Heart right ventricle (tissue), 16 donors: Measurements from ENCODE around the gene URAD. TPM values are rescaled to one million over a fixed set of nuclear protein-coding genes. Genes with fewer than 3 reads are reported as not detected.
"Not testable (repeated sequence)": the region's sequence is repeated elsewhere in the genome, so short reads cannot be mapped to it uniquely, and the experiment has no call there.

Experiments
- ATAC-seq, 8 donors: fragments of 200-7000 bp; cut with Tn5 transposase; one replicate each; pipeline ENCODE4 v1.9.1; 2020; ENCODE audit warnings: mild to moderate bottlenecking in 8 of 8, moderate library complexity in 8 of 8, moderate number of reproducible peaks in 1 of 8
- DNase-seq, 2 donors: peaks; one replicate each; pipeline ENCODE4 v3.0.0-alpha.2; 2020
- H3K27ac ChIP-seq, 10 donors: fragments of 200-600 bp; sonication (generic) in 2 of 10; one replicate each; pipeline versions ENCODE4 v1.5.0 to v1.8.0; 2020 to 2022; ENCODE audit warnings: mild to moderate bottlenecking in 3 of 10
- H3K27me3 ChIP-seq, 7 donors: fragments of 200-600 bp; one replicate each; pipeline ENCODE4 v1.8.0; 2021 to 2022; ENCODE audit warnings: mild to moderate bottlenecking in 2 of 7
- H3K36me3 ChIP-seq, 9 donors: fragments of 200-600 bp; sonication (generic) in 1 of 9; one replicate each; pipeline versions ENCODE4 v1.5.0 to v1.8.0; 2020 to 2022; ENCODE audit warnings: mild to moderate bottlenecking in 2 of 9
- H3K4me1 ChIP-seq, 9 donors: fragments of 200-600 bp; sonication (generic) in 1 of 9; one replicate each; pipeline versions ENCODE4 v1.5.0 to v1.8.0; 2020 to 2022; ENCODE audit warnings: mild to moderate bottlenecking in 4 of 9
- H3K4me3 ChIP-seq, 10 donors: fragments of 200-600 bp; sonication (generic) in 2 of 10; one replicate each; pipeline versions ENCODE4 v1.5.0 to v1.8.0; 2020 to 2022; ENCODE audit warnings: mild to moderate bottlenecking in 7 of 10, moderate library complexity in 2 of 10
- H3K9me3 ChIP-seq, 11 donors: fragments of 200-600 bp in 10 of 11; sonication (generic) in 2 of 11; one replicate each; pipeline versions ENCODE4 v1.5.0 to v1.8.0; 2013 to 2022; ENCODE audit warnings: mild to moderate bottlenecking in 2 of 11, control low read depth in 1 of 11, moderate library complexity in 1 of 11
- WGBS, 2 donors: extraction: QIAGEN DNeasy Blood & Tissue Kit; methylation state at CpG; one replicate each; pipeline ENCODE4 v1.1.7; 2013; ENCODE audit warnings: inconsistent platforms in 1 of 2; 5-methylcytosine and 5-hydroxymethylcytosine counted together
- intact Hi-C, 10 donors: fragments of 100-400 bp; cut with DNase I; formaldehyde crosslinking; loops; one replicate each; pipeline versions ENCODE4 v1.11.1 to v1.14.2; 2022
- long read RNA-seq, 3 donors: library from polyadenylated mRNA; unstranded; transcript quantifications; one replicate each; pipeline ENCODE4 v2.0.0, GENCODE V29; 2020 to 2021
- polyA plus RNA-seq, 2 donors: library from polyadenylated mRNA; stranded (reverse); fragments of 200-250 nt; gene quantifications; one replicate each; pipeline ENCODE4 v1.2.3, GENCODE V29; 2013
- total RNA-seq, 10 donors: library from RNA; stranded (reverse); fragmentation: NEBNext Ultra II Directional in 3 of 10; extraction: Animal tissue kit (Norgen Biotek cat#: 25700) in 3 of 10; gene quantifications; one replicate each; pipeline versions ENCODE4 v1.2.1 to v1.2.4, GENCODE V29; 2021 to 2023
- TF ChIP-seq, protein P1 (sequence below), 9 donors: fragments of 200-600 bp; sonication (generic) in 2 of 9; IDR thresholded peaks; one replicate each; pipeline versions ENCODE4 v1.5.0 to v1.8.0; 2021 to 2022; ENCODE audit warnings: antibody characterized with exemption in 9 of 9, mild to moderate bottlenecking in 5 of 9, moderate library complexity in 1 of 9
- donor health status: Arrhythmogenic right ventricular cardiomyopathy.
- donor health status: ischemic (EF 13 %, LVEDD 7.1; RV severe dilation, severe dysfunction).
- donor health status: healthy with polysubstance abuse.
- donor health status: DM: no; HTN: yes; CAD: no.
- donor health status: DM: no; HTN: no; CAD: no.
- donor health status: ischemic (EF 25% LVEDD 6.9; RV normal size, moderate dysfunction).
- donor health status: ischemic (EF 25% LVEDD 5.7; RV mildly dilated, moderate dysfunction).
- donor health status: healthy.
- donor health status: DM: yes; HTN: yes; CAD: no.
- donor health status: Ischemic cardiomyopathy.
- donor health status: ischemic (EF 35%, LVEDD 5.7; RV mildly dilated, moderate dysfunction).
- donor health status: nonischemic (EF 11% LVEDD 7.7; RV severe dilation, severe dysfunction).
- donor health status: DM: yes; HTN: yes; CAD: no.
- donor health status: PGD.
- donor health status: ischemic (EF 29% LVEDD 5.4; RV normal size, mild dysfunction).
- donor health status: nonischemic (EF 23%, LVEDD 6.1; RV moderate dilation, normal function).

The URAD gene, protein sequence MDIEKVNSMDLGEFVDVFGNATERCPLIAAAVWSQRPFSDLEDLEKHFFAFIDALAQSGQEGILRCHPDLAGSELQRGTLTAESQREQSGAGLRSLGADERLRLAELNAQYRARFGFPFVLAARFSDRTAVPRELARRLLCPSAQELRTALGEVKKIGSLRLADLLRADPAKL
- not detected for total RNA-seq
- under 1 TPM in 1 of 2 donors, not detected in 1; 0.07 TPM for polyA plus RNA-seq
- long read RNA-seq, donor 1 = 0 reads
- long read RNA-seq, donor 2 = 0 reads
- long read RNA-seq, donor 3 = 0 reads

DNA sequence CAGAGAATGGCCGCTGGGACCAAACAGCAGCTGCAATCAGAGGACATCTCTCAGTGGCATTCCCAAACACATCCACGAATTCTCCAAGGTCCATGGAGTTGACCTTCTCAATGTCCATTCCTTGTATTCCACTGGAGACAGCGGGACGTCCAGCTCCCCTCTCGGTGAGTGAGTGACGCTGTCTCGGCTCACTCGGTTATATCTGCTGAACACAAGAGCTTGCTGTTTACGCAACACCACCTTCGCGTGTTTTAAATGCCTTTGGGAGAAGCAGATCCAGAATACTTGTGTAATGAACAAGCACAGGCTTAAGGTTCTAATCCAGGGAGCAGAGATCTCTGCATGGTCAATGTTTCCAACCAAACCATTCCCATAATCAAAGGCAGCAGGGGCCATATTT, at the start of gene URAD:
TSS of gene URAD (minus strand) at position 174 of the 400 bp plus-strand sequence. CDS start at position 118, 56 bp downstream.
- no peak for DNase-seq
- H3K27me3 ChIP-seq = peaks cover 0 to 68% (median 49%) of the 10 kb centered on the region in 7 donors
- H3K4me1 ChIP-seq = no peaks in the 10 kb centered on the region
- no peak within 1 kb of the TSS for H3K27ac ChIP-seq
- no peak within 1 kb of the TSS for H3K4me3 ChIP-seq
- no peaks in the 10 kb centered on the region for H3K9me3 ChIP-seq
- no peak for ATAC-seq
- 69 to 77% methylated on average over 11 of the region's 11 CpGs for WGBS, 2 donors
- intact Hi-C loops = loop anchor here in 8 of 10 donors (10.0 kb wide), 5 partner anchors 154 to 1044 kb away; no protein-coding TSS in a partner anchor
- TF ChIP-seq, protein P1, sequence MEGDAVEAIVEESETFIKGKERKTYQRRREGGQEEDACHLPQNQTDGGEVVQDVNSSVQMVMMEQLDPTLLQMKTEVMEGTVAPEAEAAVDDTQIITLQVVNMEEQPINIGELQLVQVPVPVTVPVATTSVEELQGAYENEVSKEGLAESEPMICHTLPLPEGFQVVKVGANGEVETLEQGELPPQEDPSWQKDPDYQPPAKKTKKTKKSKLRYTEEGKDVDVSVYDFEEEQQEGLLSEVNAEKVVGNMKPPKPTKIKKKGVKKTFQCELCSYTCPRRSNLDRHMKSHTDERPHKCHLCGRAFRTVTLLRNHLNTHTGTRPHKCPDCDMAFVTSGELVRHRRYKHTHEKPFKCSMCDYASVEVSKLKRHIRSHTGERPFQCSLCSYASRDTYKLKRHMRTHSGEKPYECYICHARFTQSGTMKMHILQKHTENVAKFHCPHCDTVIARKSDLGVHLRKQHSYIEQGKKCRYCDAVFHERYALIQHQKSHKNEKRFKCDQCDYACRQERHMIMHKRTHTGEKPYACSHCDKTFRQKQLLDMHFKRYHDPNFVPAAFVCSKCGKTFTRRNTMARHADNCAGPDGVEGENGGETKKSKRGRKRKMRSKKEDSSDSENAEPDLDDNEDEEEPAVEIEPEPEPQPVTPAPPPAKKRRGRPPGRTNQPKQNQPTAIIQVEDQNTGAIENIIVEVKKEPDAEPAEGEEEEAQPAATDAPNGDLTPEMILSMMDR (IDR thresholded peaks at IDR 0.05) = no peak
- no peaks in the 10 kb centered on the region for H3K36me3 ChIP-seq

DNA sequence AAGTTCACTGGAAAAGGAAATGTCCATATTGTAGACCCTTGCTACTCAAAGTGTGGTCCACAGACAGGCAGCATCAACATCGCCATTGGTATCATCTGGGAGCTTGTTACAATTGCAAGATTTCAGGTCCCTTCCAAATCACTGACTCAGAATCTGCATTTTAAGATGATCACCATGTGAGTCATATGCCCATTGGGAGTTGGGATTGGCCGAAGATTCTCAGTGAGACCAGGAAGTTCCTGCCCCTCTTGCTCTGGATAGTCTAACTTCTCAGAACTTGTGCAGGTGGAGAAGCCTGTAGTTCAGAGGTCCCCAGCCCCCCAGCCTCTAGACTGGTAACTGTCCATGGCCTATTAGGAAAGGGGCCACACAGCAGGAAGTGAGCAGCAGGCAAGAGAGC, 48.9 kb upstream of the URAD start:
- H3K4me1 ChIP-seq = peaks cover 0 to 20% (median 0%) of the 10 kb centered on the region in 9 donors
- ATAC-seq (no peak), DNase-seq (no peak)
- no peak overlapping the region for H3K4me3 ChIP-seq
- intact Hi-C loops = no loop called here
- no peaks in the 10 kb centered on the region for H3K9me3 ChIP-seq
- no peak overlapping the region for H3K27ac ChIP-seq
- WGBS, 2 donors = 54 to 71% methylated on average over 2 of the region's 2 CpGs
- TF ChIP-seq, protein P1 (IDR thresholded peaks at IDR 0.05) = no peak
- H3K36me3 ChIP-seq = no peaks in the 10 kb centered on the region
- peaks cover 0 to 27% (median 4%) of the 10 kb centered on the region in 7 donors for H3K27me3 ChIP-seq

DNA sequence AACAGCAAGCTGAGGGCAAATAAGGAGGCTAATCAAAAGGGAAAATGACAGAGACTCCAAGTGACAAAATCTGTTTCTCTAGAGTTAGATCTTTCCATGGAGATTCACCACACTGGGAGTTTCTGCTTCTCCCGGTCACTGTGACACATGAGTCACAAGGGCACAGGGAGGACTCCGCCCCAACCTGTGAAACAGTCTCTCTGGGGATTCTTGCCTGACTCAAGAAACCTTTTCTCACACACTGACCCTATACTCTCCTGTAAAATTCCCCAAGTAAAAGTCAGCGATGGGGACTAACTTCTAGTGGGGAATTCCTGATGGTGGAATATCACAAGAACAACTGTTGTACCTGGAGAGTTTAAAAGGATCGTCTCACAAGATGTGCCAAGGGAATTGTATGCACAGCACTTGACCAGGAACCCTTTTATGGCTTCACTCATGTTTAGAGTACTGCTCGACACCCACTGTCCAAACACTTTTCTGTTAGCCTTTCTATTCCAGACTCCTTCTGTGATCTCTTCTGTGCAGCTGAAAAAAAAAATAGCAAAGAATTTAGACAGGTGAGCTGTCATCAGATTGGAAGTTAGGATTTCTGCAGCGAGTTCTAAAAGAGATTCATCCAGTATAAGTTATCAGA, 46.8 kb upstream of the URAD start:
- ATAC-seq = no peak
- no peak overlapping the region for H3K4me3 ChIP-seq
- no peaks in the 10 kb centered on the region for H3K9me3 ChIP-seq
- H3K27ac ChIP-seq = no peak overlapping the region
- no peaks in the 10 kb centered on the region for H3K36me3 ChIP-seq
- 58 to 66% methylated on average over 6 of the region's 6 CpGs for WGBS, 2 donors
- no peak for DNase-seq
- TF ChIP-seq, protein P1 (IDR thresholded peaks at IDR 0.05) = no peak
- peaks cover 0 to 31% (median 4%) of the 10 kb centered on the region in 7 donors for H3K27me3 ChIP-seq
- intact Hi-C loops = no loop called here
- peaks cover 0 to 20% (median 0%) of the 10 kb centered on the region in 9 donors for H3K4me1 ChIP-seq

DNA sequence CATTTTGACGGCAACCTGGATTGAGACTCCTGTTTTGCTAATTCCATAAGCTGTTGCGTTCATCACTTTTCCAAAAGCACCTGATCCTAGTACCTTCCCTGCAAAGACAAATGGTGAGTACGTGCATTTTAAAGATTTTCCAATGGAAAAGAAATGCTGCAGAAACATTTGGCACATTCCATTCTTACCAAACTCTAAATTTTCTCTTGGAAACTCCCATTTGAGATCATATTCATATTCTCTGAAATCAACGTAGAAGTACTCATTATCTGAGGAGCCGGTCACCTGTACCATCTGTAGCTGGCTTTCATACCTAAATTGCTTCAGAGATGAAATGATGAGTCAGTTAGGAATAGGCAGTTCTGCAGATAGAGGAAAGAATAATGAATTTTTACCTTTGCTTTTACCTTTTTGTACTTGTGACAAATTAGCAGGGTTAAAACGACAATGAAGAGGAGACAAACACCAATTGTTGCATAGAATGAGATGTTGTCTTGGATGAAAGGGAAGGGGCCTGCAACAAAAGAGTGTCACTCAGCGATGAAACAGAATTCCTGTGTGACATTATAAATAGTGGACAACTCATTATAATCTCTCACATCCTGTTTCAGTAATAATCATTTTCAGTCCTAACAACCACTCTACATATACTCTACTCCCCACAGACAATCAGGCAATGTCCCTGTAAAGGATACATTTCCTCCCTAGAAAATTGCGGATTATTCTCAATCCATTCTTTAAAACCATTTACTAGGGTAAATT, 45.6 kb upstream of the URAD start:
- intact Hi-C loops = no loop called here
- TF ChIP-seq, protein P1 (IDR thresholded peaks at IDR 0.05) = no peak
- WGBS, 2 donors = 85 to 87% methylated on average over 8 of the region's 8 CpGs

DNA sequence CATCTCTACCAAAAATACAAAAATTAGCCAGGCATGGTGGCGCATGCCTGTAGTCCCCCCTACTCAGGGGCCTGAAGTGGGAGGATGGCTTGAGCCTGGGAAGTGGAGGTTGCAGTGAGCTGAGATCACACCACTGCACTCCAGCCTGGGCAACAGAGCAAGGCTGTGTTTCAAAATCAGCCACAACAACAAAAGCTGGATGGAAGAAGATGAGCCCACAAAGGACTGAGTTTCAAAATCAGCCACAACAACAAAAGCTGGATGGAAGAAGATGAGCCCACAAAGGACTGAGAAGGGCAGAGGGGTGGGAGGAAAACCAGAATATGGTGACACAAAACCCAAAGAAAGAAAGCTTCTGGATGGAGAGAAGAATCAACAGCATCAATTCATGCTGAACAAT, 43.9 kb upstream of the URAD start:
- Histone ChIP-seq H3K4me1 (peaks cover 0 to 20% (median 0%) of the 10 kb centered on the region in 9 donors), H3K27me3 (peaks cover 0 to 39% (median 4%) of the 10 kb centered on the region in 7 donors), H3K27ac (peak overlapping the region in 1 of 10 donors; percentile 12)
- ATAC-seq, H3K36me3 ChIP-seq, H3K4me3 ChIP-seq, DNase-seq, H3K9me3 ChIP-seq, intact Hi-C loops: not testable (repeated sequence)
- WGBS, 2 donors = 80 to 92% methylated on average over 1 of the region's 1 CpG

More for the DNA sequence above, 45.6 kb upstream of the URAD start:
- Histone ChIP-seq H3K9me3 (no peaks in the 10 kb centered on the region), H3K4me3 (no peak overlapping the region), H3K27ac (no peak overlapping the region), H3K4me1 (peaks cover 0 to 20% (median 0%) of the 10 kb centered on the region in 9 donors), H3K36me3 (no peaks in the 10 kb centered on the region), H3K27me3 (peaks cover 0 to 39% (median 4%) of the 10 kb centered on the region in 7 donors)
- ATAC-seq (no peak), DNase-seq (no peak)
